ENCODE data around the gene COG7. TPM values are rescaled to one million over a fixed set of nuclear protein-coding genes. Genes with fewer than 3 reads are reported as not detected.

Gene COG7
- total and polyA plus RNA-seq, 2 of the 13 experiments (the other 11 are each of a cell fraction or from before 2014, with no cell fraction given), result 12.6 to 54.5 TPM

- TF ChIP-seq HIC2 (CRISPR knock-in tag; IDR thresholded peaks at IDR 0.05; ENCODE audit: low read depth) (no peak), ARID5B (CRISPR knock-in tag; IDR thresholded peaks at IDR 0.05) (0 out of 2 replicates have a peak, but pooled peaks have one; percentile 11), YEATS4 (CRISPR knock-in tag; IDR thresholded peaks at IDR 0.05; ENCODE audit: borderline replicate concordance) (0 out of 2 replicates have a peak, but pooled peaks have one; percentile 27), PHF5A (CRISPR knock-in tag; IDR thresholded peaks at IDR 0.05; ENCODE audit: low read depth, unreplicated experiment) (peak; percentile 57), YY1 (IDR thresholded peaks at IDR 0.05; ENCODE audit: insufficient read depth, insufficient replicate concordance, low read depth, low read length) (no peak), KAT8 (CRISPR knock-in tag; IDR thresholded peaks at IDR 0.05) (no peak), CCDC6 (CRISPR knock-in tag; IDR thresholded peaks at IDR 0.05) (no peak), ZNF703 (CRISPR knock-in tag; IDR thresholded peaks at IDR 0.05; ENCODE audit: borderline replicate concordance) (no peak), ZFY (CRISPR knock-in tag; IDR thresholded peaks at IDR 0.05) (no peak), MIER3 (CRISPR knock-in tag; IDR thresholded peaks at IDR 0.05; ENCODE audit: borderline replicate concordance) (0 out of 2 replicates have a peak, but pooled peaks have one; percentile 8), XRCC5 (optimal IDR thresholded peaks at IDR 0.05; ENCODE audit: low read length) (peak; percentile 96), CTCF (CRISPR knock-in tag; IDR thresholded peaks at IDR 0.05) (peak; percentile 90), CHD2 (IDR thresholded peaks at IDR 0.05; ENCODE audit: low read depth, low read length) (0 out of 2 replicates have a peak, but pooled peaks have one; percentile 46), ZBTB26 (CRISPR knock-in tag; IDR thresholded peaks at IDR 0.05; ENCODE audit: borderline replicate concordance) (0 out of 2 replicates have a peak, but pooled peaks have one; percentile 41), ZBTB21 (CRISPR knock-in tag; IDR thresholded peaks at IDR 0.05) (no peak), SMC3 (IDR thresholded peaks at IDR 0.05; ENCODE audit: low read length) (peak; percentile 87), ZBTB7B (CRISPR knock-in tag; IDR thresholded peaks at IDR 0.05) (0 out of 2 replicates have a peak, but pooled peaks have one; percentile 25), ZNF33B (CRISPR knock-in tag; IDR thresholded peaks at IDR 0.05) (no peak), ZFP37 (CRISPR knock-in tag; IDR thresholded peaks at IDR 0.05; ENCODE audit: borderline replicate concordance) (no peak), THRA (CRISPR knock-in tag; IDR thresholded peaks at IDR 0.05; ENCODE audit: borderline replicate concordance) (0 out of 2 replicates have a peak, but pooled peaks have one; percentile 30), CBX5 (CRISPR knock-in tag; IDR thresholded peaks at IDR 0.05; ENCODE audit: borderline replicate concordance) (0 out of 2 replicates have a peak, but pooled peaks have one; percentile 26)
Observed at GRCh38 chr16:23435500-23435899, 17.5 kb downstream of the COG7 start (continued).

All from HepG2 (cell line).